HepG2 (cell line): ENCODE data around the gene RPS6KA2. TPM values are rescaled to one million over a fixed set of nuclear protein-coding genes. Genes with fewer than 3 reads are reported as not detected.

Experiments
- BCL6 ChIP-seq: IDR thresholded peaks from 2 replicates; pipeline ENCODE4 v1.6.1; 2016; ENCODE audit warnings: missing genetic modification reagents, missing compliant biosample characterization
- DNMT3B ChIP-seq: conservative IDR thresholded peaks from 2 replicates; pipeline ENCODE4 v1.6.1; 2016; ENCODE audit warnings: missing biosample characterization, control low read depth
- ETV5 ChIP-seq: IDR thresholded peaks from 2 replicates; pipeline ENCODE4 v1.6.1; 2018; ENCODE audit warnings: missing biosample characterization, missing genetic modification reagents, inconsistent platforms, borderline replicate concordance
- GATAD2A ChIP-seq: IDR thresholded peaks from 2 replicates; pipeline ENCODE4 v1.6.1; 2016
- JDP2 ChIP-seq: sonication (generic); formaldehyde crosslinking; IDR thresholded peaks from 2 replicates; pipeline ENCODE4 v1.8.1; 2022; ENCODE audit warnings: missing genetic modification reagents, borderline replicate concordance
- JUND ChIP-seq: sonication (generic); formaldehyde crosslinking; IDR thresholded peaks from 2 replicates; pipeline ENCODE4 v1.8.0; 2022; ENCODE audit warnings: mild to moderate bottlenecking, missing genetic modification reagents
- MBD4 ChIP-seq: IDR thresholded peaks from 2 replicates; pipeline ENCODE4 v1.6.1; 2012; ENCODE audit warnings: low read length, inconsistent platforms, borderline replicate concordance
- PHF21A ChIP-seq: sonication (generic); formaldehyde crosslinking; IDR thresholded peaks from 2 replicates; pipeline ENCODE4 v1.5.0; 2020; ENCODE audit warnings: mild to moderate bottlenecking, missing genetic modification reagents
- SPEN ChIP-seq: sonication (generic); formaldehyde crosslinking; IDR thresholded peaks from 2 replicates; pipeline ENCODE4 v1.5.1; 2020; ENCODE audit warnings: low read depth, mild to moderate bottlenecking, missing genetic modification reagents
- ZBTB21 ChIP-seq: sonication (generic); formaldehyde crosslinking; IDR thresholded peaks from 2 replicates; pipeline ENCODE4 v1.4.0; 2020; ENCODE audit warnings: missing genetic modification reagents
- ZNF234 ChIP-seq: sonication (generic); formaldehyde crosslinking; conservative IDR thresholded peaks from 2 replicates; pipeline ENCODE4 v1.5.1; 2020; ENCODE audit warnings: mild to moderate bottlenecking, missing genetic modification reagents
- ZNF768 ChIP-seq: sonication (generic); formaldehyde crosslinking; IDR thresholded peaks from 2 replicates; pipeline ENCODE4 v1.4.0; 2020; ENCODE audit warnings: missing genetic modification reagents
- polyA plus RNA-seq, 8 experiments: library from polyadenylated mRNA; depleted of rRNA in 3 of 8; stranded (reverse) in 7 of 8; unstranded in 1 of 8; fragments of >200 nt; fragmentation: Illumina TruSeq in 4 of 8; extraction: Trizol in 4 of 8; gene quantifications; 2 replicates each; pipeline versions ENCODE4 v1.2.1 to v1.2.3, GENCODE V29; 2011 to 2016; ENCODE audit warnings: low read depth in 4 of 8, missing spikeins in 1 of 8, mixed read lengths in 1 of 8; ENCODE audit not compliant: insufficient read depth in 1 of 8
- total RNA-seq, 5 experiments: library from RNA; depleted of rRNA; stranded (reverse); fragments of >200 nt; fragmentation: Illumina TruSeq; extraction: Trizol; gene quantifications; 2 replicates each; pipeline ENCODE4 v1.2.3, GENCODE V29; 2016; ENCODE audit warnings: low read depth in 1 of 5
- TF ChIP-seq, protein P1 (sequence below): sonication (generic); formaldehyde crosslinking; conservative IDR thresholded peaks from 2 replicates; pipeline ENCODE4 v1.4.0; 2020; ENCODE audit warnings: mild to moderate bottlenecking, missing genetic modification reagents, moderate library complexity
- TF ChIP-seq, protein P2 (sequence below): sonication (generic); formaldehyde crosslinking; IDR thresholded peaks from 2 replicates; pipeline ENCODE4 v1.4.0; 2020; ENCODE audit warnings: missing genetic modification reagents
- TF ChIP-seq, protein P3 (sequence below): sonication (generic); formaldehyde crosslinking; IDR thresholded peaks from 2 replicates; pipeline ENCODE4 v1.5.0; 2020; ENCODE audit warnings: missing genetic modification reagents
- TF ChIP-seq, protein P4 (sequence below): sonication (generic); formaldehyde crosslinking; IDR thresholded peaks from 2 replicates; pipeline ENCODE4 v1.4.0; 2020; ENCODE audit warnings: low read depth, missing genetic modification reagents
- TF ChIP-seq, protein P5 (sequence below): sonication (generic); formaldehyde crosslinking; IDR thresholded peaks from 2 replicates; pipeline ENCODE4 v1.5.0; 2020; ENCODE audit warnings: mild to moderate bottlenecking, missing genetic modification reagents

RPS6KA2 gene
- total and polyA plus RNA-seq, 2 of the 13 experiments (the other 11 are each of a cell fraction or from before 2014, with no cell fraction given), result 0.22 to 0.38 TPM

DNA sequence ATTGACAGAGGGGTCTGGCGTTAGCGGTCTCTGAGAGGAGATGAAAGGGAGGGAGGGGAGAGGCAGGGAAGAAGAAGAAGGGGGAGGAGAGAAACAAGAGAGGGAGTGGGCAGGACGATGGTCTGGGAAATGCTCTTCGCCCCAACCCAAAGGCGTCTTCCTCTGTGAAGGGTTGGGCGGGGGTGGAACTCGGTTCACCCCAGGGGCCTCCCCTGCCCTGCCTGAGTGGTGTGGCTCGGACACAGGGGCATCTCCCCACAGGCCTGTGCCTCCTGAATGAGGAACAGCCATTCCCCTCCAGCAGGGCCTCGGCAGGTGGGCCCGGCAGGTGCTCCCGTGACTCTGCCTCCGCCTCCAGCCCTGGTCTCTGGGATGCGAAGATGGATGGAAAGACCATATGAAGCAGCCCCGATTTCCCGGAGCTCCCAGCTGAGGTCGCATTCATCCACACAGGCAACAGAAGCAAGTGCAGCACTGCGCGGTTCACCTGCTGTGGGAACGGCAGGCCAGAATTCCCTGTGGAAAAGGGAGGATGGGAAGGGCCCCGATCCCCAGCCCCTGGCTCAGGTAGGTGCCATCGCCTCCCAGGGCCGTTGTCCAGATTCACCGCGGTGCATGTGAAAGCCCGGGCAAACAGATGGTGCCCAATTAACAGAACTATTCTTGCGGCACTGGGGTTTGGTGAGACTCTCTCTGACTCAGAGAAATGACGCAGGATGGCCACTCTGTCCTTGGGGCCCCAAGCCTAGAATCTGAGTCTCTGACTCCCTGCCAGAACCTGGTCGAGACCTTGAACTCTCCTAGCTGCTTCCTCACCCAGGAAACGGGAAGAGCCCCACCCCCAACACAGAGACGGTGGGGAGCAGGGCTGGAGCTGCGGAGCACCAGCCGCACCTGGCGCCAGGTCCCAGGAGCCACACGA is 29.4 kb upstream of the RPS6KA2 start (continued):
- TF ChIP-seq, protein P1, sequence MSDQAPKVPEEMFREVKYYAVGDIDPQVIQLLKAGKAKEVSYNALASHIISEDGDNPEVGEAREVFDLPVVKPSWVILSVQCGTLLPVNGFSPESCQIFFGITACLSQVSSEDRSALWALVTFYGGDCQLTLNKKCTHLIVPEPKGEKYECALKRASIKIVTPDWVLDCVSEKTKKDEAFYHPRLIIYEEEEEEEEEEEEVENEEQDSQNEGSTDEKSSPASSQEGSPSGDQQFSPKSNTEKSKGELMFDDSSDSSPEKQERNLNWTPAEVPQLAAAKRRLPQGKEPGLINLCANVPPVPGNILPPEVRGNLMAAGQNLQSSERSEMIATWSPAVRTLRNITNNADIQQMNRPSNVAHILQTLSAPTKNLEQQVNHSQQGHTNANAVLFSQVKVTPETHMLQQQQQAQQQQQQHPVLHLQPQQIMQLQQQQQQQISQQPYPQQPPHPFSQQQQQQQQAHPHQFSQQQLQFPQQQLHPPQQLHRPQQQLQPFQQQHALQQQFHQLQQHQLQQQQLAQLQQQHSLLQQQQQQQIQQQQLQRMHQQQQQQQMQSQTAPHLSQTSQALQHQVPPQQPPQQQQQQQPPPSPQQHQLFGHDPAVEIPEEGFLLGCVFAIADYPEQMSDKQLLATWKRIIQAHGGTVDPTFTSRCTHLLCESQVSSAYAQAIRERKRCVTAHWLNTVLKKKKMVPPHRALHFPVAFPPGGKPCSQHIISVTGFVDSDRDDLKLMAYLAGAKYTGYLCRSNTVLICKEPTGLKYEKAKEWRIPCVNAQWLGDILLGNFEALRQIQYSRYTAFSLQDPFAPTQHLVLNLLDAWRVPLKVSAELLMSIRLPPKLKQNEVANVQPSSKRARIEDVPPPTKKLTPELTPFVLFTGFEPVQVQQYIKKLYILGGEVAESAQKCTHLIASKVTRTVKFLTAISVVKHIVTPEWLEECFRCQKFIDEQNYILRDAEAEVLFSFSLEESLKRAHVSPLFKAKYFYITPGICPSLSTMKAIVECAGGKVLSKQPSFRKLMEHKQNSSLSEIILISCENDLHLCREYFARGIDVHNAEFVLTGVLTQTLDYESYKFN (CRISPR knock-in tag), result peak; percentile 44
- no peak for TF ChIP-seq DNMT3B (CRISPR knock-in tag)
- no peak for TF ChIP-seq MBD4
- TF ChIP-seq JUND, result no peak
- TF ChIP-seq ZNF768, result peak; percentile 94
- peak; percentile 26; the same call in 1 of the 2 replicates for TF ChIP-seq BCL6 (CRISPR knock-in tag)
- TF ChIP-seq, protein P2, sequence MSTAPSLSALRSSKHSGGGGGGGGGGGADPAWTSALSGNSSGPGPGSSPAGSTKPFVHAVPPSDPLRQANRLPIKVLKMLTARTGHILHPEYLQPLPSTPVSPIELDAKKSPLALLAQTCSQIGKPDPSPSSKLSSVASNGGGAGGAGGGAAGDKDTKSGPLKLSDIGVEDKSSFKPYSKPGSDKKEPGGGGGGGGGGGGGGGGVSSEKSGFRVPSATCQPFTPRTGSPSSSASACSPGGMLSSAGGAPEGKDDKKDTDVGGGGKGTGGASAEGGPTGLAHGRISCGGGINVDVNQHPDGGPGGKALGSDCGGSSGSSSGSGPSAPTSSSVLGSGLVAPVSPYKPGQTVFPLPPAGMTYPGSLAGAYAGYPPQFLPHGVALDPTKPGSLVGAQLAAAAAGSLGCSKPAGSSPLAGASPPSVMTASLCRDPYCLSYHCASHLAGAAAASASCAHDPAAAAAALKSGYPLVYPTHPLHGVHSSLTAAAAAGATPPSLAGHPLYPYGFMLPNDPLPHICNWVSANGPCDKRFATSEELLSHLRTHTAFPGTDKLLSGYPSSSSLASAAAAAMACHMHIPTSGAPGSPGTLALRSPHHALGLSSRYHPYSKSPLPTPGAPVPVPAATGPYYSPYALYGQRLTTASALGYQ (CRISPR knock-in tag), result no peak
- 0 out of 2 replicates have a peak, but pooled peaks have one; percentile 25 for TF ChIP-seq SPEN (CRISPR knock-in tag)
- TF ChIP-seq, protein P3, sequence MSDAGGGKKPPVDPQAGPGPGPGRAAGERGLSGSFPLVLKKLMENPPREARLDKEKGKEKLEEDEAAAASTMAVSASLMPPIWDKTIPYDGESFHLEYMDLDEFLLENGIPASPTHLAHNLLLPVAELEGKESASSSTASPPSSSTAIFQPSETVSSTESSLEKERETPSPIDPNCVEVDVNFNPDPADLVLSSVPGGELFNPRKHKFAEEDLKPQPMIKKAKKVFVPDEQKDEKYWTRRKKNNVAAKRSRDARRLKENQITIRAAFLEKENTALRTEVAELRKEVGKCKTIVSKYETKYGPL, result no peak
- peak; percentile 52 for TF ChIP-seq PHF21A (CRISPR knock-in tag)
- no peak for TF ChIP-seq JDP2 (CRISPR knock-in tag)
- TF ChIP-seq ETV5 (CRISPR knock-in tag), result peak; percentile 57; the same call in 1 of the 2 replicates
- TF ChIP-seq GATAD2A (CRISPR knock-in tag), result 0 out of 2 replicates have a peak, but pooled peaks have one; percentile 20
- TF ChIP-seq, protein P4, sequence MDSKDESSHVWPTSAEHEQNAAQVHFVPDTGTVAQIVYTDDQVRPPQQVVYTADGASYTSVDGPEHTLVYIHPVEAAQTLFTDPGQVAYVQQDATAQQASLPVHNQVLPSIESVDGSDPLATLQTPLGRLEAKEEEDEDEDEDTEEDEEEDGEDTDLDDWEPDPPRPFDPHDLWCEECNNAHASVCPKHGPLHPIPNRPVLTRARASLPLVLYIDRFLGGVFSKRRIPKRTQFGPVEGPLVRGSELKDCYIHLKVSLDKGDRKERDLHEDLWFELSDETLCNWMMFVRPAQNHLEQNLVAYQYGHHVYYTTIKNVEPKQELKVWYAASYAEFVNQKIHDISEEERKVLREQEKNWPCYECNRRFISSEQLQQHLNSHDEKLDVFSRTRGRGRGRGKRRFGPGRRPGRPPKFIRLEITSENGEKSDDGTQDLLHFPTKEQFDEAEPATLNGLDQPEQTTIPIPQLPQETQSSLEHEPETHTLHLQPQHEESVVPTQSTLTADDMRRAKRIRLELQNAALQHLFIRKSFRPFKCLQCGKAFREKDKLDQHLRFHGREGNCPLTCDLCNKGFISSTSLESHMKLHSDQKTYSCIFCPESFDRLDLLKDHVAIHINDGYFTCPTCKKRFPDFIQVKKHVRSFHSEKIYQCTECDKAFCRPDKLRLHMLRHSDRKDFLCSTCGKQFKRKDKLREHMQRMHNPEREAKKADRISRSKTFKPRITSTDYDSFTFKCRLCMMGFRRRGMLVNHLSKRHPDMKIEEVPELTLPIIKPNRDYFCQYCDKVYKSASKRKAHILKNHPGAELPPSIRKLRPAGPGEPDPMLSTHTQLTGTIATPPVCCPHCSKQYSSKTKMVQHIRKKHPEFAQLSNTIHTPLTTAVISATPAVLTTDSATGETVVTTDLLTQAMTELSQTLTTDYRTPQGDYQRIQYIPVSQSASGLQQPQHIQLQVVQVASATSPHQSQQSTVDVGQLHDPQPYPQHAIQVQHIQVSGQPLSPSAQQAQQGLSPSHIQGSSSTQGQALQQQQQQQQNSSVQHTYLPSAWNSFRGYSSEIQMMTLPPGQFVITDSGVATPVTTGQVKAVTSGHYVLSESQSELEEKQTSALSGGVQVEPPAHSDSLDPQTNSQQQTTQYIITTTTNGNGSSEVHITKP (CRISPR knock-in tag), result no peak
- TF ChIP-seq, protein P5, sequence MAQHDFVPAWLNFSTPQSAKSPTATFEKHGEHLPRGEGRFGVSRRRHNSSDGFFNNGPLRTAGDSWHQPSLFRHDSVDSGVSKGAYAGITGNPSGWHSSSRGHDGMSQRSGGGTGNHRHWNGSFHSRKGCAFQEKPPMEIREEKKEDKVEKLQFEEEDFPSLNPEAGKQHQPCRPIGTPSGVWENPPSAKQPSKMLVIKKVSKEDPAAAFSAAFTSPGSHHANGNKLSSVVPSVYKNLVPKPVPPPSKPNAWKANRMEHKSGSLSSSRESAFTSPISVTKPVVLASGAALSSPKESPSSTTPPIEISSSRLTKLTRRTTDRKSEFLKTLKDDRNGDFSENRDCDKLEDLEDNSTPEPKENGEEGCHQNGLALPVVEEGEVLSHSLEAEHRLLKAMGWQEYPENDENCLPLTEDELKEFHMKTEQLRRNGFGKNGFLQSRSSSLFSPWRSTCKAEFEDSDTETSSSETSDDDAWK (CRISPR knock-in tag), result no peak
- no peak for TF ChIP-seq ZNF234 (CRISPR knock-in tag)
- no peak; the same call in 1 of the 2 replicates for TF ChIP-seq ZBTB21 (CRISPR knock-in tag)
